ENCODE data around the gene TMEM100. TPM values are rescaled to one million over a fixed set of nuclear protein-coding genes. Genes with fewer than 3 reads are reported as not detected.

TMEM100 gene
- total RNA-seq, 4 donors from 2014 or later = 1.00 to 7.8 (median 4.1) TPM; not detected in 1

- H3K27ac ChIP-seq = peak overlapping the region in 1 of 4 donors; percentile 36
- TF ChIP-seq POLR2AphosphoS5 (IDR thresholded peaks at IDR 0.05) = no peak
- no peak for TF ChIP-seq POLR2A (IDR thresholded peaks at IDR 0.05)
- TF ChIP-seq, protein P1, sequence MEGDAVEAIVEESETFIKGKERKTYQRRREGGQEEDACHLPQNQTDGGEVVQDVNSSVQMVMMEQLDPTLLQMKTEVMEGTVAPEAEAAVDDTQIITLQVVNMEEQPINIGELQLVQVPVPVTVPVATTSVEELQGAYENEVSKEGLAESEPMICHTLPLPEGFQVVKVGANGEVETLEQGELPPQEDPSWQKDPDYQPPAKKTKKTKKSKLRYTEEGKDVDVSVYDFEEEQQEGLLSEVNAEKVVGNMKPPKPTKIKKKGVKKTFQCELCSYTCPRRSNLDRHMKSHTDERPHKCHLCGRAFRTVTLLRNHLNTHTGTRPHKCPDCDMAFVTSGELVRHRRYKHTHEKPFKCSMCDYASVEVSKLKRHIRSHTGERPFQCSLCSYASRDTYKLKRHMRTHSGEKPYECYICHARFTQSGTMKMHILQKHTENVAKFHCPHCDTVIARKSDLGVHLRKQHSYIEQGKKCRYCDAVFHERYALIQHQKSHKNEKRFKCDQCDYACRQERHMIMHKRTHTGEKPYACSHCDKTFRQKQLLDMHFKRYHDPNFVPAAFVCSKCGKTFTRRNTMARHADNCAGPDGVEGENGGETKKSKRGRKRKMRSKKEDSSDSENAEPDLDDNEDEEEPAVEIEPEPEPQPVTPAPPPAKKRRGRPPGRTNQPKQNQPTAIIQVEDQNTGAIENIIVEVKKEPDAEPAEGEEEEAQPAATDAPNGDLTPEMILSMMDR (IDR thresholded peaks at IDR 0.05) = no peak
- no peak for TF ChIP-seq EP300 (IDR thresholded peaks at IDR 0.05; ENCODE audit: low read depth)
- 78 to 88% methylated on average over 2 to 5 of the region's 5 CpGs for WGBS, 2 donors (ENCODE audit: low coverage in 1 of 2)
- H3K27me3 ChIP-seq = no peaks in the 10 kb centered on the region
- intact Hi-C loops (cut with DNase I; ENCODE audit: low total_unique reads) = no loop called here
- no peak overlapping the region for H3K4me3 ChIP-seq
- H3K9me3 ChIP-seq = no peaks in the 10 kb centered on the region
- H3K36me3 ChIP-seq = no peaks in the 10 kb centered on the region
- H3K4me1 ChIP-seq = peaks cover 0 to 29% (median 16%) of the 10 kb centered on the region in 4 donors
- DNase-seq = no peak
- in situ Hi-C loops (cut with MboI; ENCODE audit: low pct_ligation_motif_present in 1 of 4, low pct_unique_long_range_greater_than_20kb in 1 of 4, low sequenced_read_pairs in 3 of 4) = loop anchor here in 1 of 4 donors (10.0 kb wide), 1 partner anchor 204 kb away; no protein-coding TSS in a partner anchor
Observed at GRCh38 chr17:55728361-55728760, 5.7 kb upstream of the TMEM100 start.

- Histone ChIP-seq H3K27ac (peak overlapping the region in 1 of 4 donors; percentile 36), H3K27me3 (peaks cover 1% of the 10 kb centered on the region), H3K36me3 (no peaks in the 10 kb centered on the region), H3K4me1 (peaks cover 0 to 25% (median 18%) of the 10 kb centered on the region in 4 donors), H3K9me3 (no peaks in the 10 kb centered on the region), H3K4me3 (no peak overlapping the region)
- 83% methylated on average over 1 of the region's 1 CpG; no CpG with 5 or more reads in 1 of the 2 donors for WGBS, 2 donors (ENCODE audit: low coverage in 1 of 2)
- intact Hi-C loops (cut with DNase I; ENCODE audit: low total_unique reads) (no loop called here), in situ Hi-C loops (cut with MboI; ENCODE audit: low pct_ligation_motif_present in 1 of 4, low pct_unique_long_range_greater_than_20kb in 1 of 4, low sequenced_read_pairs in 3 of 4) (loop anchor here in 1 of 4 donors (10.0 kb wide), 1 partner anchor 203 kb away; no protein-coding TSS in a partner anchor)
- DNase-seq = no peak
- TF ChIP-seq POLR2AphosphoS5 (IDR thresholded peaks at IDR 0.05) (no peak), EP300 (IDR thresholded peaks at IDR 0.05; ENCODE audit: low read depth) (no peak), POLR2A (IDR thresholded peaks at IDR 0.05) (no peak)
- TF ChIP-seq, protein P1 (IDR thresholded peaks at IDR 0.05) = no peak
Observed at GRCh38 chr17:55727920-55728319, 5.3 kb upstream of the TMEM100 start.

DNA sequence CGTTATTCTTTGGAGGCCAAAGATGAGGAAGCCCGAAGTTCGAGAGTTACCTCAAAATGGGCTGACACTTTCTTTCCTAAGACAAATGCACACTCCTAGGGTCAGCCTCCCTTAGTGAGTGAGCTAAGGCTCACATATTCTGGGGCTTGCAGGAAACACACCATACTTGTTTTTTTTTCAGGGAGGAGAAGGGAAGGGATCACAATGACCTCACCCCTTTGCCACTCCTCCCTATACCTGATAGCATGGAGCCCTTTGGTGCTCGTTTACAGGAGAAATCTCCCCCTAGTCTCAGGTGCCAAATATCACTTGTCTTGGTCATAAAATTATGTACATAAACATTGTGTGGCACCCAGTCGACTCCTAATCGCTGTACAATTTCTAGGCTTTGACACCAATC is 4.6 kb upstream of the TMEM100 start:
- H3K27ac ChIP-seq = no peak overlapping the region
- intact Hi-C loops (cut with DNase I; ENCODE audit: low total_unique reads) (no loop called here), in situ Hi-C loops (cut with MboI; ENCODE audit: low pct_ligation_motif_present in 1 of 4, low pct_unique_long_range_greater_than_20kb in 1 of 4, low sequenced_read_pairs in 3 of 4) (loop anchor here in 1 of 4 donors (10.0 kb wide), 1 partner anchor 202 kb away; no protein-coding TSS in a partner anchor)
- H3K9me3 ChIP-seq = no peaks in the 10 kb centered on the region
- H3K4me1 ChIP-seq = peaks cover 0 to 21% (median 17%) of the 10 kb centered on the region in 4 donors
- WGBS, 2 donors (ENCODE audit: low coverage in 1 of 2) = 77 to 86% methylated on average over 4 to 6 of the region's 6 CpGs
- TF ChIP-seq EP300 (IDR thresholded peaks at IDR 0.05; ENCODE audit: low read depth) = no peak
- no peak for TF ChIP-seq POLR2A (IDR thresholded peaks at IDR 0.05)
- no peak for TF ChIP-seq POLR2AphosphoS5 (IDR thresholded peaks at IDR 0.05)
- TF ChIP-seq, protein P1 (IDR thresholded peaks at IDR 0.05) = no peak
- no peak for DNase-seq
- H3K36me3 ChIP-seq = no peaks in the 10 kb centered on the region
- no peak overlapping the region for H3K4me3 ChIP-seq
- peaks cover 6% of the 10 kb centered on the region for H3K27me3 ChIP-seq

- intact Hi-C loops (cut with DNase I; ENCODE audit: low total_unique reads) = no loop called here
- peaks cover 0 to 14% (median 10%) of the 10 kb centered on the region in 4 donors for H3K4me1 ChIP-seq
- H3K27ac ChIP-seq = peak overlapping the region in 3 of 4 donors; percentile 28 to 45 (median 35)
- in situ Hi-C loops (cut with MboI; ENCODE audit: low pct_ligation_motif_present in 1 of 4, low pct_unique_long_range_greater_than_20kb in 1 of 4, low sequenced_read_pairs in 3 of 4) = loop anchor here in 1 of 4 donors (10.0 kb wide), 1 partner anchor 202 kb away; no protein-coding TSS in a partner anchor
- 48 to 78% methylated on average over 2 of the region's 2 CpGs for WGBS, 2 donors (ENCODE audit: low coverage in 1 of 2)
- H3K36me3 ChIP-seq = no peaks in the 10 kb centered on the region
- TF ChIP-seq POLR2AphosphoS5 (IDR thresholded peaks at IDR 0.05) (no peak), EP300 (IDR thresholded peaks at IDR 0.05; ENCODE audit: low read depth) (no peak), POLR2A (IDR thresholded peaks at IDR 0.05) (no peak)
- TF ChIP-seq, protein P1 (IDR thresholded peaks at IDR 0.05) = no peak
- H3K4me3 ChIP-seq = no peak overlapping the region
- no peaks in the 10 kb centered on the region for H3K9me3 ChIP-seq
- peak; percentile 17 for DNase-seq
- H3K27me3 ChIP-seq = peaks cover 6% of the 10 kb centered on the region
Observed at GRCh38 chr17:55726440-55726839, 3.8 kb upstream of the TMEM100 start.

Measured in transverse colon (tissue), 4 donors.